Fibroblast of lung (primary cell): ENCODE results near the gene PPP1R7.

Experiments used
- CTCF ChIP-seq, 2 donors: IDR thresholded peaks in 1 of 2; conservative IDR thresholded peaks in 1 of 2; 1 replicate in 1 of 2; 2 replicates in 1 of 2; pipeline ENCODE4 v1.5.1; 2011 to 2012; ENCODE audit warnings: low read length in 2 of 2, control low read depth in 1 of 2, inconsistent platforms in 1 of 2, low read depth in 1 of 2, mild to moderate bottlenecking in 1 of 2
- EZH2 ChIP-seq: IDR thresholded peaks from 2 replicates; pipeline ENCODE4 v1.5.1; 2012; ENCODE audit warnings: low read length, control low read depth, mild to moderate bottlenecking; ENCODE audit errors: missing control alignments

- TF ChIP-seq CTCF (conservative IDR thresholded peaks at IDR 0.05 in 1 of 2, IDR thresholded peaks at IDR 0.05 in 1 of 2; ENCODE audit: low read depth in 1 of 2, low read length in 2 of 2) (no peak), EZH2 (no peak)
Measured at GRCh38 chr2:241159116-241159515, 8.8 kb downstream of the PPP1R7 start.
